B cell (primary cell): ENCODE results near the gene WBP11. TPM values are rescaled to one million over a fixed set of nuclear protein-coding genes. Genes with fewer than 3 reads are reported as not detected.
"Not testable (repeated sequence)": the region's sequence is repeated elsewhere in the genome, so short reads cannot be mapped to it uniquely, and the experiment has no call there.

Experiments
- ATAC-seq: fragments of 200-7000 bp; cut with Tn5 transposase; one replicate; pipeline ENCODE4 v1.10.0; 2021; ENCODE audit warnings: low read depth, mild to moderate bottlenecking, moderate number of reproducible peaks, moderate library complexity
- CTCF ChIA-PET: fragments of 350-600 bp; sonication (Branson Sonifier 250); formaldehyde crosslinking; loops from one replicate; lab custom pipeline; 2021; ENCODE audit warnings: antibody characterized with exemption, inconsistent platforms; lab: Charles Lee
- POLR2A ChIA-PET: fragments of 350-600 bp; sonication (Branson Sonifier 250); formaldehyde crosslinking; loops from one replicate; lab custom pipeline; 2021; ENCODE audit warnings: antibody characterized with exemption; lab: Charles Lee
- DNase-seq: peaks from one replicate; pipeline ENCODE4 v3.0.0; 2013
- H2AFZ ChIP-seq: 2 replicates; pipeline ENCODE4 v1.6.1; 2012; ENCODE audit warnings: mild to moderate bottlenecking, low read depth, low read length; ENCODE audit not compliant: insufficient read depth, poor library complexity, severe bottlenecking
- H3K27ac ChIP-seq, 2 donors: 1 replicate in 1 of 2; 2 replicates in 1 of 2; pipeline ENCODE4 v1.5.1; 2012 to 2013; ENCODE audit warnings: low read length in 2 of 2, mild to moderate bottlenecking in 2 of 2, moderate library complexity in 1 of 2
- H3K27me3 ChIP-seq, 4 experiments: fragments of 200-600 bp in 1 of 4; sonication (generic) in 1 of 4; replicated peaks in 1 of 4; 1 replicate in 2 of 4; 2 replicates in 2 of 4; pipeline versions ENCODE4 v1.6.1 to v1.7.0; 2013 to 2016; ENCODE audit warnings: low read length in 3 of 4, mild to moderate bottlenecking in 2 of 4, mixed read lengths in 1 of 4, moderate library complexity in 1 of 4; ENCODE audit not compliant: insufficient read depth in 4 of 4, control insufficient read depth in 3 of 4; ENCODE audit errors: control extremely low read depth in 1 of 4
- H3K36me3 ChIP-seq, 2 experiments: replicated peaks in 1 of 2; 1 replicate in 1 of 2; 2 replicates in 1 of 2; pipeline versions ENCODE4 v1.6.1 to v1.7.1; 2013; ENCODE audit warnings: low read length in 1 of 2; ENCODE audit not compliant: insufficient read depth in 2 of 2, control insufficient read depth in 1 of 2; ENCODE audit errors: control extremely low read depth in 1 of 2, extremely low read depth in 1 of 2
- H3K4me1 ChIP-seq, 2 donors: fragments of 200-600 bp in 1 of 2; sonication (generic) in 1 of 2; 1 replicate in 1 of 2; 2 replicates in 1 of 2; pipeline versions ENCODE4 v1.5.1 to v1.6.1; 2013 to 2017; ENCODE audit warnings: low read length in 2 of 2; ENCODE audit not compliant: control insufficient read depth in 2 of 2, insufficient read depth in 2 of 2
- H3K4me2 ChIP-seq: replicated peaks from 2 replicates; pipeline ENCODE3; 2012; ENCODE audit warnings: mild to moderate bottlenecking, low read depth, low read length; ENCODE audit not compliant: poor library complexity, severe bottlenecking
- H3K4me3 ChIP-seq, 5 experiments: fragments of 200-600 bp in 1 of 5; sonication (generic) in 1 of 5; 1 replicate in 3 of 5; 2 replicates in 2 of 5; pipeline versions ENCODE4 v1.5.1 to v1.7.0; 2011 to 2016; ENCODE audit warnings: low read length in 4 of 5, mild to moderate bottlenecking in 4 of 5, low read depth in 2 of 5, control low read depth in 1 of 5, moderate library complexity in 1 of 5; ENCODE audit not compliant: insufficient read depth in 1 of 5; ENCODE audit errors: control extremely low read depth in 1 of 5, extremely low read depth in 1 of 5
- H3K79me2 ChIP-seq: fragments of 200-600 bp; sonication (generic); one replicate; pipeline ENCODE4 v1.6.0; 2016; ENCODE audit warnings: low read length; ENCODE audit not compliant: control insufficient read depth, insufficient read depth
- H3K9ac ChIP-seq: fragments of 200-600 bp; sonication (generic); 2 replicates; pipeline ENCODE4 v1.6.1; 2017; ENCODE audit warnings: mild to moderate bottlenecking, low read length, moderate library complexity
- H3K9me3 ChIP-seq, 3 donors: one replicate each; pipeline versions ENCODE4 v1.6.1 to v1.7.1; 2013; ENCODE audit warnings: low read length in 2 of 3; ENCODE audit not compliant: control insufficient read depth in 2 of 3, insufficient read depth in 1 of 3; ENCODE audit errors: control extremely low read depth in 1 of 3
- H4K20me1 ChIP-seq: 2 replicates; pipeline ENCODE4 v1.6.0; 2012; ENCODE audit warnings: mild to moderate bottlenecking, low read length; ENCODE audit not compliant: insufficient read depth, control insufficient read depth, poor library complexity, severe bottlenecking
- H3K27ac Mint-ChIP-seq: one replicate; pipeline ENCODE4 v1.8.0; 2021; ENCODE audit warnings: mixed read lengths
- H3K27me3 Mint-ChIP-seq: one replicate; pipeline ENCODE4 v1.8.0; 2021; ENCODE audit warnings: mixed read lengths
- H3K4me1 Mint-ChIP-seq: one replicate; pipeline ENCODE4 v1.8.0; 2021; ENCODE audit warnings: mixed read lengths
- H3K4me3 Mint-ChIP-seq: one replicate; pipeline ENCODE4 v1.8.0; 2021; ENCODE audit warnings: mixed read lengths
- H3K9me3 Mint-ChIP-seq: one replicate; pipeline ENCODE4 v1.8.0; 2022; ENCODE audit warnings: mixed read lengths; ENCODE audit not compliant: insufficient read depth
- EZH2 ChIP-seq: IDR thresholded peaks from 2 replicates; pipeline ENCODE4 v1.6.1; 2012; ENCODE audit warnings: borderline replicate concordance, low read depth, mild to moderate bottlenecking, moderate library complexity, low read length; ENCODE audit not compliant: insufficient read depth, poor library complexity, severe bottlenecking
- WGBS: methylation state at CpG from one replicate; pipeline ENCODE4 v1.1.5; 2013; ENCODE audit warnings: missing lambda C conversion rate; ENCODE audit not compliant: insufficient coverage; 5-methylcytosine and 5-hydroxymethylcytosine counted together
- intact Hi-C: fragments of 100-400 bp; cut with micrococcal nuclease; formaldehyde crosslinking; loops from one replicate; pipeline ENCODE4 v1.10.0; 2022
- polyA plus RNA-seq: library from polyadenylated mRNA; depleted of rRNA; stranded (reverse); fragments of >200 nt; gene quantifications from 2 replicates; pipeline ENCODE4 v1.2.3, GENCODE V29; 2012
- total RNA-seq, 2 donors: library from RNA; stranded (reverse); fragments of 120-200 nt in 1 of 2; gene quantifications; 1 replicate in 1 of 2; 2 replicates in 1 of 2; pipeline versions ENCODE4 v1.2.3 to v1.2.4, GENCODE V29; 2013 to 2022
- TF ChIP-seq, protein P1 (sequence below): fragments of 200-600 bp; IDR thresholded peaks from one replicate; pipeline ENCODE4 v1.8.0; 2022; ENCODE audit warnings: antibody characterized with exemption, mild to moderate bottlenecking

The WBP11 gene
- total and polyA plus RNA-seq, 2 donors (not counting 1 experiment from before 2014, with no cell fraction given): 13.6 to 84.7 TPM

DNA sequence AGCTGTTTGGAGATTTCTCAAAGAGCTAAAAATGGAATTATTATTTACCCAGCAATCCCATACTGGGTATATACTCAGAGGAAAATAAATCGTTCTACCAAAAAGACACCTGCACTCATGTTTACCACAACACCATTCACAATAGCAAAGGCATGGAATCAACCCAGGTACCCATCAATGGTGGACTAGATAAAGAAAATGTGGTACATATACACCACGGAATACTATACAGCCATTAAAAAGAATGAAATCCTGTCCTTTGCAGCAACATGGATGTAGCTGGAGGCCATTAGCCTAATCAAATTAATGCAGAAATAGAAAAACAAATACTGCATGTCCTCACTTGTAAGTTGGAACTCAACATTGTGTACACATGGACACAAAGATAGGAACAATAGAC is 37.9 kb downstream of the WBP11 start:
- WGBS: no CpG with 5 or more reads among the region's 2 CpGs

DNA sequence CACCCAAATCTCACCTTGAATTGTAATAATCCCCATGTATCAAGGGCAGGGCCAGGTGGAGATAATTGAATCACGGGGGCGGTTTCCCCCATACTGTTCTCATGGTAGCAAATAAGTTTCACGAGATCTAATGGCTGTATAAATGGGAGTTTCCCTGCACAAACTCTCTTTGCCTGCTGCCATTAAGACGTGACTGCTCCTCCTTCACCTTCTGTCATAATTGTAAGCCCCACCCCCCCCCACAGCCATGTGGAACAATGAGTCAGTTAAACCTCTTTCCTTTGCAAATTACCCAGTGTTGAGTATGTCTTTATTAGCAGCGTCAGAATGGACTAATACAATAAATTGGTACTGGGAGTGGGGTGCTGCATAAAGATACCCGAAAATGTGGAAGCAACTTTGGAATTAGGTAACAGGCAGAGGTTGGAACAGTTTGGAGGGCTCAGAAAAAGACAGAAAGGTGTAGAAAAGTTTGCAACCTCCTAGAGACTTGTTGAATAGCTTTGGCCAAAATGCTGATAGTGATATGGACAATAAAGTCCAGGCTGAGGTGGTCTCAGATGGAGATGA is 43.5 kb downstream of the WBP11 start:
- H3K4me3 ChIP-seq, H3K36me3 ChIP-seq, H3K4me3 Mint-ChIP-seq, H3K9ac ChIP-seq, H3K27ac ChIP-seq, H3K9me3 Mint-ChIP-seq, CTCF ChIA-PET, DNase-seq, H3K79me2 ChIP-seq, H3K27ac Mint-ChIP-seq, H3K27me3 ChIP-seq, H3K4me2 ChIP-seq, intact Hi-C loops, H4K20me1 ChIP-seq, H3K4me1 ChIP-seq, H3K27me3 Mint-ChIP-seq, ATAC-seq, POLR2A ChIA-PET, H2AFZ ChIP-seq: not testable (repeated sequence)
- peaks cover 20% of the 10 kb centered on the region for H3K4me1 Mint-ChIP-seq
- WGBS: 96% methylated on average over 2 of the region's 6 CpGs
- peaks cover 1 to 15% (median 2%) of the 10 kb centered on the region in 3 donors for H3K9me3 ChIP-seq

More for the DNA sequence above, 37.9 kb downstream of the WBP11 start:
- H3K4me1 Mint-ChIP-seq: peaks cover 36% of the 10 kb centered on the region
- Histone ChIP-seq H3K9me3 (peaks cover 1 to 19% (median 13%) of the 10 kb centered on the region in 3 donors), H3K27me3 (no peaks in the 10 kb centered on the region), H3K9ac (no peak overlapping the region), H3K4me1 (peaks cover 19 to 20% of the 10 kb centered on the region in 2 donors), H3K36me3 (peaks cover 4 to 26% of the 10 kb centered on the region in 2 experiments), H3K79me2 (peaks cover 39% of the 10 kb centered on the region), H3K27ac (no peak overlapping the region), H4K20me1 (no peaks in the 10 kb centered on the region), H3K4me2 (no peak overlapping the region), H3K4me3 (no peak overlapping the region), H2AFZ (no peak overlapping the region)
- ATAC-seq: no peak
- POLR2A ChIA-PET: no interaction called here
- CTCF ChIA-PET: no interaction called here
- peaks cover 17% of the 10 kb centered on the region for H3K9me3 Mint-ChIP-seq
- no peak overlapping the region for H3K27ac Mint-ChIP-seq
- H3K27me3 Mint-ChIP-seq: no peaks in the 10 kb centered on the region
- TF ChIP-seq, protein P1, sequence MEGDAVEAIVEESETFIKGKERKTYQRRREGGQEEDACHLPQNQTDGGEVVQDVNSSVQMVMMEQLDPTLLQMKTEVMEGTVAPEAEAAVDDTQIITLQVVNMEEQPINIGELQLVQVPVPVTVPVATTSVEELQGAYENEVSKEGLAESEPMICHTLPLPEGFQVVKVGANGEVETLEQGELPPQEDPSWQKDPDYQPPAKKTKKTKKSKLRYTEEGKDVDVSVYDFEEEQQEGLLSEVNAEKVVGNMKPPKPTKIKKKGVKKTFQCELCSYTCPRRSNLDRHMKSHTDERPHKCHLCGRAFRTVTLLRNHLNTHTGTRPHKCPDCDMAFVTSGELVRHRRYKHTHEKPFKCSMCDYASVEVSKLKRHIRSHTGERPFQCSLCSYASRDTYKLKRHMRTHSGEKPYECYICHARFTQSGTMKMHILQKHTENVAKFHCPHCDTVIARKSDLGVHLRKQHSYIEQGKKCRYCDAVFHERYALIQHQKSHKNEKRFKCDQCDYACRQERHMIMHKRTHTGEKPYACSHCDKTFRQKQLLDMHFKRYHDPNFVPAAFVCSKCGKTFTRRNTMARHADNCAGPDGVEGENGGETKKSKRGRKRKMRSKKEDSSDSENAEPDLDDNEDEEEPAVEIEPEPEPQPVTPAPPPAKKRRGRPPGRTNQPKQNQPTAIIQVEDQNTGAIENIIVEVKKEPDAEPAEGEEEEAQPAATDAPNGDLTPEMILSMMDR: no peak
- no peak for TF ChIP-seq EZH2
- H3K4me3 Mint-ChIP-seq: no peak overlapping the region
- no peak for DNase-seq
- intact Hi-C loops: no loop called here
